Midbrain (tissue), 1 donor: ENCODE measurements around the gene RGS3.
"Not testable (repeated sequence)": the region's sequence is repeated elsewhere in the genome, so short reads cannot be mapped to it uniquely, and the experiment has no call there.

Experiments
- DNase-seq: peaks from one replicate; lab custom pipeline; 2025; lab: John Stamatoyannopoulos, UW

RGS3 gene

DNA sequence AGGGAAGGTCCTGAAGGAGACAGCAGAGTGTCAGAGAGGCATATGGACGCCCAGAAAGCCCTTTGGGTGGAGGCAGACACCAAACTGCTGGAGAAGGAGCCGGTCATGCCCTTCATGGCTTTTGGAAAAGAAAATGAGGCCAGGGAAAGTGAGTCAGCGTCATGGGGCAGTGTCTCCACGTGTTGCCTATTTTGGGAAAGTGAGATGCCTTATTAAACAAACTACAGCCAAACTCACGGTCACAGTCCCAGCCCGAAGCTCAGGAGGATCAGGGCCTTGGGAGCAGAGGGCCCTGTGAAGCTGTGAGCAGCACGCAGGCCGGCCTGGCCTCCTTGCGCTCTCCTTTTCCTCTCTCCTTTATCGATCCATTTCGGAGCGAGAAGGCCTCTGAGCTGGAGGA, 25.0 kb downstream of the RGS3 start:
- DNase-seq = no peak

- DNase-seq = not testable (repeated sequence)
Observed at GRCh38 chr9:113491147-113491546, 27.6 kb downstream of the RGS3 start.

GRCh38 chr9:113492343-113493202, 29.0 kb downstream of the RGS3 start:
- no peak for DNase-seq

- no peak for DNase-seq
Observed at GRCh38 chr9:113493203-113493520, 29.6 kb downstream of the RGS3 start.

DNA sequence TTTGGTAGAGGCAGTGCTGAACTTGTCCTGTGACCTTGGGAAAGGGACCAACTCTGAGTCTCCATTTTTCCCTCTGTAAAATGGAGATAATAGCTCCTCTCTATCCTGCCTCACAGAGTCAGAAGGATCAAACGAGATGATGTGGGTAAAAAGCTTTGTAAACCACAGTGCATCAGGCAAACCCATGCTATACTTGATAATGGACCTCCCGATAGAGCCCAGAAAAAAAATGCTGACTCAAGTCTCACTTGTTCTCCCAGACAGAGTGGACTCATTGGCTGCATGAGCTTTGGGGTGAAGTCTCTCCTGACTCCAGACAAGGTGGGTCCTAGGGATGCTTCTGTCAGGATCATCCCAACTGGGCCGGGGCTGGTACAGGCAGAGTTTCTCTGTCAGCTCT, 32.0 kb downstream of the RGS3 start:
- no peak for DNase-seq

DNA sequence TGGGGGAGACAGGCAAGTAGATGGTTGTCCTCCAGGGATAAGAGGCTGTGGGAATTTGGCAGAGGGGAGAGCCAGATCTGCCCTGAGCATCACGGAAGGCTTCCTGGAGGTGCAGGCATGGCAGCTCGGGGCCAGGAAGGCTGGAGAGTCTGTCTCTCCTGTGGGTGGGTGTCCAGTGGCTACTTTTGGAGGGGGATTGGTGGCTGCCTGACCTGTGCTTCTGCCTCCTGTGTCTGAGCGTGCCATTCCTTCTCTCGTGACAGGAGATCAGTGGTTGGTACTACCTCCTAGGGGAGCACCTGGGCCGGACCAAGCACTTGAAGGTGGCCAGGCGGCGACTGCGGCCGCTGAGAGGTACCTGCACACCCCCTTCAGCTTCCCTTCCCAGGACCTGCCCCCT, 33.5 kb downstream of the RGS3 start:
- no peak for DNase-seq

- DNase-seq = no peak
Observed at GRCh38 chr9:113499153-113499875, 35.8 kb downstream of the RGS3 start.

- DNase-seq = no peak
Observed at GRCh38 chr9:113499876-113500497, 36.5 kb downstream of the RGS3 start.

DNA sequence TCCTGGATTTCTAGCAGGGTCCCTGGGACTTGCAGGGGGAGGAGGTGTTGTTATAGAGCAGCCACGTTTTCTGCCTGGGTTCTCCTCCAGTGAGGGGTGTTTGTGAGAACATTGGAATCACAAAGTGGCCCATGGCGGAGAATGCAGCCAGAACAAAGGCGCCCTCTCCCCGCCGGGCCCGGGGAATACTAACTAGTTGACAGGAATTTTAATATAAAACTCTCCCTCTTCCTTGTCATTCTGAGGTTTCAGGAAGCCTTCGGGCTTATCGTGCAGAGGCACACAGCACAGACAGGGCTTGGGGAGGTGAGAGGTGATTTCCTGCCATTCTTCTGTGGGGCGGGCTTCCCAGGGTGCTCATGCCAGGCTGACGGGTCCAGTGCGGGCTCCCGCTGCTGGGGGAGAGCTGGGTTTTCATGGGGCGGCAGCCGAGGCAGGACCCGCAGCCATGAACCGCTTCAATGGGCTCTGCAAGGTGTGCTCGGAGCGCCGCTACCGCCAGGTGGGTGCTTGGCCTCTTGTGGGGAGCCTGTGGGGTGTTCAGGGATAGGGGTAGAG, 37.7 kb downstream of the RGS3 start:
- no peak for DNase-seq

GRCh38 chr9:113501852-113502251, 38.3 kb downstream of the RGS3 start:
- DNase-seq = no peak

GRCh38 chr9:113502427-113503034, 39.0 kb downstream of the RGS3 start:
- DNase-seq = no peak

DNA sequence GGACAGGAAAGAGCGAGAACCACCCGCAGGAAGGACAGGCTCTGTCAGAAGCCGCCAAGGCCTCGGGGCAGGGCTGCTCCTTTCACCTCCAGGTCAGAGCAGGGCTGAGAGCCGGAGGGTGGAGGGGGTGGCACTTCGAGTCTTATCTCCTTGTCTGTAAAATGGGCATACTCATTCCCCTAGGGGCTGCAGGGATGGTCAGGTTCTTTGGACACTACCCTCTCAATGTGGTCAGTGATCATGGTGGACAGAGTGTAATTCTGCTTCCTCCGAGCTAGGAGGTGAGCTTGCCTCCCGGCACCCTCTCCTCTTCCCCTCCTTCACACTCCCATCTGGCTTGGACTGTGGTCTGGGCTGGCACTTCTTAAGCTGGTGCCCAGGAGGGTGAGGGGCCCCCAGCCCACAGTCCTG, 39.6 kb downstream of the RGS3 start:
- DNase-seq = no peak

DNA sequence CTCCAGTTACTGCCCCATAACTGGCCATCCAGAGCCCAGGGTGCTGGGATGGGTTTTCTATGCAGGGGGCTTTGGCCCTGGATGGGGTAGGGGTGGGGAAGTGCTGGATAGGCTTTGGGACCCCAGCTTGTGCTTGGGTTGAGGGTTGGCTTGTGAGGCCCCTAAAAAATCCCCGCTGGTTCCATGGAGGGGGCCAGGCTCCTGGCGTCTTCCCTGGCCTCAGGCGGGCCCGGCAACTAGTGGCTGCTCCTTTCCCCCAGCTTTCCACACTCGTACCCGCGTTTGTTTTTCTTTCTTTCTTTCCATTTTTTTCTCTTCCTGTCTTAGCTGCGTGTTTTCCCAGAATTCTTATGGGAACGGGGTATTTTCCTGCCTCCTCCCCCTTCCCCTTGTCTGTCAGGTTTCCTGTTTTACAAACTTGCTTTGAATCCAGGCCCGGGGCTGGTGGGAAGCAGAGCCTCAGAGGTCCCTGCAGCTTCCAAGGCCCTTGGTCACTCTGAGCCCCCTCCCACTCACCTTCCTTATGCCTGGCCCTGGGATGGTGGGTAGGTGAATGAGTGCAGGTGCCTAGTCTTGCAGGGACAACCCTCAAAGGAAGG, 40.2 kb downstream of the RGS3 start:
- no peak for DNase-seq

DNA sequence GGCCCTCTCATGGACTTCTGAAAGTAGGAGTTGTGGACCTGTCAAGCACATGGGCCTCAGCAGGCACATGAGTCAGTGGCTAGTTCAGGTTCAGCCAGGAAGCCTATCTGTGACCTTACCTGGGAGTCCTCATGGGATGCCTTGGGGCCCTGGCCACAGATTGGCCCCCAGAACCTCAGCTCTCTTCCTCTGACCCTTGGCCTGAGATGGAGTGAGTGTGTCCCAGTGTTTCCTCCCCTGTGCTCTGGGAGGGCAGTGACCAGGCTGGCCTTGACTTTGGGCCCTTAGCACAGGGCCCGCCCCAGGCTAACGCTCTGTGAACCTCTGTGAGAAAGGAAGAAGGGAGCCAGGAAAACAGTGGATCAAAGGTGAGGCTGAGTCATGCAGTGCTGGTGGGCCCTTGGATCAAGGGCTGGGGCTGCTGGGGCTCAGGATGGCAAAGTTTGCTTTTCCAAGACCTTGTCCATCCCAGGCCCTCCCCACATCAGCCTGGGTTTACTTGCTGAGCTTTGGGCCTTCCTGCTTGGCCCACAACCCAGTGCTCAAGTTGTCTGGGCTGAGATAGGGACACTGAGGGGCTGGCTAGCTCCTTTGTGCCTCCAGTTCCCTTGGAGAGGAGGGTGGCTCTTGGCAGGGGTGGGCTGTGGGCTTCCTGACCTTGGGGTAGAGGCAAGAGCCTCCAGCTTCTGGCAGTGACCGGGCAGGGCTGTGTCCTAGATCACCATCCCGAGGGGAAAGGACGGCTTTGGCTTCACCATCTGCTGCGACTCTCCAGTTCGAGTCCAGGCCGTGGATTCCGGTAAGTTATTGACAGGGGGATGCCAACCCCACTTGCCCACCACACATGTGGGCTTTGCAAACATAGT, 41.4 kb downstream of the RGS3 start:
- DNase-seq = no peak

GRCh38 chr9:113506090-113506589, 42.6 kb downstream of the RGS3 start:
- no peak for DNase-seq

DNA sequence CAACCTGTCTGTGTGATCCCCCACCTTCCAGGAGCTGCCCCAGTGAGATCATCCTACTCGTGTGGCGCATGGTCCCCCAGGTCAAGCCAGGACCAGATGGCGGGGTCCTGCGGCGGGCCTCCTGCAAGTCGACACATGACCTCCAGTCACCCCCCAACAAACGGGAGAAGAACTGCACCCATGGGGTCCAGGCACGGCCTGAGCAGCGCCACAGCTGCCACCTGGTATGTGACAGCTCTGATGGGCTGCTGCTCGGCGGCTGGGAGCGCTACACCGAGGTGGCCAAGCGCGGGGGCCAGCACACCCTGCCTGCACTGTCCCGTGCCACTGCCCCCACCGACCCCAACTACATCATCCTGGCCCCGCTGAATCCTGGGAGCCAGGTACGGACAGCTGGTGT, 43.7 kb downstream of the RGS3 start:
- DNase-seq = no peak

DNA sequence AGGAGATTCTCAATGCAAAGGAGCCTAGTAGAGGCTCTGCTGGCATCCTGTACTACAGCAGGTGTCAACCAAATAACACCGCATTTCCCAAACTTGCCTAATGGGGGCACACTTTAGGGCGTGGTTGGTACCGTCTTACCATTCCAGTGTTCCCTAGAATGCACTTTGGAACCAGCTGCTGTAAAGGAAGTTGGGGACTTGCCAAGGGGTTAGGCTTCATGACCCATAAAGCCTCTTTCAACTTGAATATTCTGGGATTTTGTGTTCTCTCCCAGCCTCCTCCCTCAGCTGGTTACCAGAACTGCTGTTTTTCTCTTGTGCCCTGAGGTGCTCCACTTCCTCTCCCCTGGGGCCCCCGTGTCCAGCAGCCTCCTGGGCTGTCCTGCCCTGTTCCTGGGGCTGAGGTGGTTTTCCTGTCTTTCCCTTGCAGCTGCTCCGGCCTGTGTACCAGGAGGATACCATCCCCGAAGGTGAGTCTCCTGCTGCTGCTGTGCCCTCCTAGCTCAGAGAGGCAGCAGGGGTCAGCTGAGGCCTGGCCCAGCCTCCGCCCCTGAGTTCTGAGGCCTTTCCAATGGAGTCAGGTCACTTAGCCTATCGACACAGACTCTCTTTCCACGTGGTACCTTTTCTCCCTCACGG, 44.7 kb downstream of the RGS3 start:
- no peak for DNase-seq

DNA sequence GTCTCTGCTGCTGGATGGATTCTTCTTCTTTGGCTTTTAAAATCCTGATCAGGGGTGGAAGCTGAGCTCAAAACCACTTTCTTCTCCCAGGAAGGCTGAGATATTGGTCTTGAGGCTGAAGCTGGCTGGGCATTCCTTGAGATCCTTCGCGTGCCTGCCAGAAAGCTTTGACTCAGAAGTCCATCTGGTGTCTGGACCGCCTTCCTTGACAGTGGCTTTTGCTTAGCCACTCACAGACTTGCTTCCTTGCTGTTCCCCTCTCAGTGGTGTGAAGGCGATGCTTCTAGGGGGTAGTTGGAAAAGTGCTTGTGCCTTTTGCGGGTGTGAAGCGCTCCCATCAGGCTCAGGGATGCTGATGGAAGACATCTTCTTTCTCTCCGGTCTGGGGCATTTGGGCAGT, 45.9 kb downstream of the RGS3 start:
- no peak for DNase-seq

DNA sequence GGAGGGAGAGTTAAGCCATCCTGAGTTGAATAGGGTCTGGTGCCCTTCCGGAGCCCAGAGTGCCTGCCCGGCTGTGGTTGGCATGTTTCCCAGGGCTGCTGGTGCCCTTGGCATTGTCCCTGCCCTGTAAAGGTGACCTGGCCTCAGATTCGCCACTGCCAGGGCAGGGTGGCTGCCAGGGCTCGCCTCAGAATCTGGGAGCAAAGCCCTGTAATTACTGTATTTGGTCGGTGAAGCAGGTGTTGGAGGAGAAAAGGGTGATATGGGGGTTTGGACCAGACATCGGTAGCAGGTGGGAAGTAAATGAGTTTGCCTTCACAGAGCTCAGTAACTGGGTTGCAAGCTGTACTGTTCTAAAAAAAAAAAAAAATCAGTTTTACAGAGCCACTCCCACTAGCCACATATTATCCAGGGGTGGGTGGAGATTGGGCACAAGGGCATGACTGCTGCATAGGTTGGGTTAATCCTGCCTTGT, 47.6 kb downstream of the RGS3 start:
- DNase-seq = no peak
